ENCODE measurements around the gene FSTL1.

The FSTL1 gene

DNA sequence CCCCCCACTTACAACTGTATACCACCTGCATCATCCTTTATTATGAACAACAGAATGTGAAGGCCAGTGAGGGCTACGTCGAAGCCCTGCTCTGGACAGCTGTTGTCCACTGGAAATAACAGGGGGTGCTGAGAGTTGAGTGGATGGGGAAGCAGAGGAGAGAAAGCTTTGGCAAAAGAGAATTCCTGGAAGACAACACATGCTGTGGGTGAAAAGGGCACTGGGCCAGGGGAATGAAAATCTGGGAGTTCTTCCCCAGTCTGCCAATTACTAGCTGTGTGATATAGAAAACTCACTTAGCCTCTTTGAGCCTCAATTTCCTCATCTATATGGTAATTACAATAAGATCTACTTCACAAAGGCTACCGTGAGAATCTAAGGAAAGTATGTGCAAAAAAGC is 40.7 kb downstream of the FSTL1 start:
- no peak for DNase-seq (ENCODE audit: extremely low spot score)
- TF ChIP-seq, protein P1, sequence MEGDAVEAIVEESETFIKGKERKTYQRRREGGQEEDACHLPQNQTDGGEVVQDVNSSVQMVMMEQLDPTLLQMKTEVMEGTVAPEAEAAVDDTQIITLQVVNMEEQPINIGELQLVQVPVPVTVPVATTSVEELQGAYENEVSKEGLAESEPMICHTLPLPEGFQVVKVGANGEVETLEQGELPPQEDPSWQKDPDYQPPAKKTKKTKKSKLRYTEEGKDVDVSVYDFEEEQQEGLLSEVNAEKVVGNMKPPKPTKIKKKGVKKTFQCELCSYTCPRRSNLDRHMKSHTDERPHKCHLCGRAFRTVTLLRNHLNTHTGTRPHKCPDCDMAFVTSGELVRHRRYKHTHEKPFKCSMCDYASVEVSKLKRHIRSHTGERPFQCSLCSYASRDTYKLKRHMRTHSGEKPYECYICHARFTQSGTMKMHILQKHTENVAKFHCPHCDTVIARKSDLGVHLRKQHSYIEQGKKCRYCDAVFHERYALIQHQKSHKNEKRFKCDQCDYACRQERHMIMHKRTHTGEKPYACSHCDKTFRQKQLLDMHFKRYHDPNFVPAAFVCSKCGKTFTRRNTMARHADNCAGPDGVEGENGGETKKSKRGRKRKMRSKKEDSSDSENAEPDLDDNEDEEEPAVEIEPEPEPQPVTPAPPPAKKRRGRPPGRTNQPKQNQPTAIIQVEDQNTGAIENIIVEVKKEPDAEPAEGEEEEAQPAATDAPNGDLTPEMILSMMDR (IDR thresholded peaks at IDR 0.05; ENCODE audit: control extremely low read depth, extremely low read depth, low read depth, missing control alignments), result no peak
- CTCF ChIA-PET, result interaction anchor here (1.0 to 8.6 kb wide), 5 partner anchors 8 to 166 kb away, joined by 3 to 77 read pairs (median 4); no protein-coding TSS in a partner anchor
- POLR2A ChIA-PET, result no interaction called here

DNA sequence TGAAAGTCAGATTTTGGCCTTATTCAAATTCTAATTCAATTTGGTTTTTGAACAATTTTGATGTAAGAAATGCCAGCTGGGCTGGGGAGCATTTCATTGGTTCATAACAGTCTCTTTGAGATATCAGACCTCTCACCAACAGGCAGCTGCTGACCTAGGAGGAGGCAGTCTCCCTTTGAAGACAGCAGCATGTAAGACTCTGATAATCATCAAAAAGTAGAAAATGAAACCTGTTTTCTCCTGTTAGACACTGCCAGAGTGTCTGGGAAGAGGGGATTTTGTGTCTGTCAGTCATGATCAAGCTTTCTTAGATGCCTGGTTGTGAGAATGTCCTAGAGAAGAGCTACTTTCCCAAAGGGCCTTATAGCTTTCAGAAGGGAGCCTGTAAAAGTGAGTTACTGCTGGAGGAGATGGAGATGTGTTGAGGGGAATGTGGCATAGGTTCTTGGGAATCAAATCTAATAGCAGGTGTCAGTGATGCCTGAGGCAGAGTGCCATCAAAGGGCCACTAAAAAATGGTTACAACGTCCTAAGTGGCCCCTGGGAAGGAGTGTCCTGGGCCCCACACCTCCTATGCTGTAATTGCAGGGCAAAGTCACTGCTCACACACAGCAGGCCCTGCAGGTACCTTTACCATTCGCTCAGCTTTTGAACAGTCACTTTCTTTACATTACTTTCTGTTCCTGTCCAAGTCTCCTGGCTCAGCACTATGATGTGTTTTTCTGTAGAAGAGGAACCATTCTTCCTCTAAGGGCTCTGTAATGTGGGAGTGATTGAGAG is 43.1 kb downstream of the FSTL1 start:
- TF ChIP-seq, protein P1 (IDR thresholded peaks at IDR 0.05; ENCODE audit: control extremely low read depth, extremely low read depth, low read depth, missing control alignments), result no peak
- DNase-seq (ENCODE audit: extremely low spot score), result no peak
- CTCF ChIA-PET, result interaction anchor here (4.2 to 8.6 kb wide), 2 partner anchors 10 to 164 kb away, joined by 16 to 77 read pairs; no protein-coding TSS in a partner anchor
- POLR2A ChIA-PET, result no interaction called here

DNA sequence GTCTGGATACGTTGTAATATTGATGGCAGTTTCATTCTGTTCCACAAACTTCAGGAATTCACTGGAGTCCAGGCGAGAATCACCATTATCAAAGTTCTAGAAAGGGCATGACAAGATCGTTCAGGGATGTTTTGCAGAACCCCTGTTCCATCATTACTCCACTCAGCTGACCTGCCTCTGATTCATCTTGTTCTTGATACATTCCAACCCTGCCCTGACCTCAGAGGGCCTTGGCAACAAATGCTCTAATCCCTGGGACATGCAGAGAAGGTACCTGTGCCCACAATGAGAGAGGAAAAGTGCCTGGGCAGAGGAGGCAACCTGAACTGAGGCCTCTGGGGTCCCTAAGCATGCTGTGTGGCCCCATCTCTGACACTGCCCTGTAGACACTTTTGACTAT is 45.9 kb downstream of the FSTL1 start:
- DNase-seq (ENCODE audit: extremely low spot score), result no peak
- POLR2A ChIA-PET, result no interaction called here
- CTCF ChIA-PET, result interaction anchor here (1.1 to 8.6 kb wide), 2 partner anchors 13 to 162 kb away, joined by 4 to 77 read pairs; no protein-coding TSS in a partner anchor
- TF ChIP-seq, protein P1 (IDR thresholded peaks at IDR 0.05; ENCODE audit: control extremely low read depth, extremely low read depth, low read depth, missing control alignments), result no peak

DNA sequence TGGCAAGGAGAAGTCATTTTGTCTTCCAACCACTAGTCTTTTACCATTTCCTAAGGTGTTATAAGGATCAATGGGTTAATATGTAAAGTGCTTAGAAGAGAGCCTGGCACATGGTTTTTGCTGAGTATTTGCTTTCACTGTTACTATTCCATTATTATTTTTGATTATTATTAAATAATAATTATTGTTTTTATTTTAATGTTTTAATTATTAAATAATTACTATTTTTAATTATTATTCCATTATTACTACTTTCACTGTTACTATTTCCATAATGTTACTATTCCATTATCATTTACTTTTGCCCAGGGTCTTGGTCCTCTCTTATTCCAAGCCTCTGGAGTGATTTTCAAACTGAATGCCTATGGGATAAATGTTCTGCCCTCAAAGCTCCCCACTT is 48.5 kb downstream of the FSTL1 start:
- CTCF ChIA-PET, result interaction anchor here (1.7 to 8.6 kb wide), 2 partner anchors 11 to 16 kb away, joined by 5 to 77 read pairs; no protein-coding TSS in a partner anchor
- DNase-seq (ENCODE audit: extremely low spot score), result no peak
- POLR2A ChIA-PET, result no interaction called here
- TF ChIP-seq, protein P1 (IDR thresholded peaks at IDR 0.05; ENCODE audit: control extremely low read depth, extremely low read depth, low read depth, missing control alignments), result no peak

DNA sequence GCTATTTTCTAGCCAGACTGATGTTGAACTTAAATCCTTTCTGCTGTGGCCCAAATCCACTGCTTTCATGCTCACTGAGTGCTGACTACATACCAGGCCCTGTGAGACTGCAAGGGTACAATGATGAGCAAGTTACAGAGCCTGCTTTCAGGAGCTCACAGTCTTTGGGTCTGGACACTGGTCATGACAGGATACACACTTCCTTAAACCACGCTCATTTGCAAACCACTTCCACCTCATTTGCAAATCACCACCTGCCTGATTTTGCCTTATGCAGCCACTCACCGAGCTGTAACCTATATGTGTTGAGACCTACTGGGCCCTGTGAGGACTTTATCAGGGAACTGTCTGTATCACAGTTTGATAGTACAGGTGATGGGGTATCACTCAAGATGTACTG is 51.4 kb downstream of the FSTL1 start:
- ChIA-PET CTCF (interaction anchor here (0.9 to 1.5 kb wide), 2 partner anchors 18 to 167 kb away, joined by 3 to 5 read pairs; no protein-coding TSS in a partner anchor), POLR2A (no interaction called here)
- TF ChIP-seq, protein P1 (IDR thresholded peaks at IDR 0.05; ENCODE audit: control extremely low read depth, extremely low read depth, low read depth, missing control alignments), result no peak
- DNase-seq (ENCODE audit: extremely low spot score), result no peak

DNA sequence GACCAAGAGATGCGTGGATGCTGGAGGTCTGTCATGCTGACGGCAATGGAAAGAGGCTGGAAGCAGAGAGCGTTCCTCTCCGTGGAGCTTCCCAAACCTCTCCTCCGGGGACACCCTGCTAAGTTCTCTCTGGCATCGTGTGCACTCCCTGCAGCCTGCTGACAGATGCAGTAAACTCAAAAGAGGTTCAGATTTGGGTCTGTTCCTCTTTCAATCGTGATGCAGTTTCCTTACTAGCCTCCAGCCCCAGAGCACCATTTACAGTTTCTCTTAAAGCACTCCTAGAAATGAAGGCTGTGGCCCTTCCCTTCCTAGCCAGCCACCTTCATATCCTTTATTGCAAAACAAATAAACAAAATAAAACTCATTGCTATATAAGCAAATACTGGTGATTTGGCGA is 54.3 kb downstream of the FSTL1 start:
- ChIA-PET CTCF (interaction anchor here (2.4 kb wide), 1 partner anchor 21 kb away, joined by 8 read pairs; no protein-coding TSS in a partner anchor), POLR2A (no interaction called here)
- DNase-seq (ENCODE audit: extremely low spot score), result no peak
- TF ChIP-seq, protein P1 (IDR thresholded peaks at IDR 0.05; ENCODE audit: control extremely low read depth, extremely low read depth, low read depth, missing control alignments), result no peak
